GM23248 (cell line): ENCODE data around the gene SSPN.

Experiments
- EZH2 ChIP-seq: fragments of 200-600 bp; sonication (generic); IDR thresholded peaks from 2 replicates; pipeline ENCODE4 v1.6.1; 2018; ENCODE audit warnings: antibody characterized with exemption, mild to moderate bottlenecking; ENCODE audit not compliant: insufficient read depth, poor library complexity, severe bottlenecking
- EZH2phosphoT487 ChIP-seq: fragments of 200-600 bp; sonication (generic); IDR thresholded peaks from 2 replicates; pipeline ENCODE4 v1.6.1; 2018; ENCODE audit warnings: antibody characterized with exemption, moderate library complexity, mild to moderate bottlenecking, low read depth; ENCODE audit not compliant: insufficient read depth

GRCh38 chr12:26277506-26278246 lies 82.3 kb downstream of the SSPN start:
- TF ChIP-seq EZH2 (no peak), EZH2phosphoT487 (no peak)
